Renal pelvis (tissue), 12 donors: ENCODE measurements around the gene GRM1. TPM values are rescaled to one million over a fixed set of nuclear protein-coding genes. Genes with fewer than 3 reads are reported as not detected.

Experiments used
- DNase-seq: peaks from one replicate; pipeline ENCODE4 v3.0.0-alpha.2; 2013
- long read RNA-seq, 16 experiments: transcript quantifications; one replicate each; lab custom pipeline, GENCODE V29; 2026
- polyA plus RNA-seq, 3 donors: library from polyadenylated mRNA; unstranded; fragments of 120-200 nt; gene quantifications; one replicate each; pipeline ENCODE4 v1.2.1, GENCODE V29; 2013; ENCODE audit not compliant: insufficient read length in 3 of 3

GRM1 gene
- under 1 TPM; 0.17 to 0.34 (median 0.27) TPM for polyA plus RNA-seq
- long read RNA-seq, donor 1: 0 reads
- long read RNA-seq, donor 2: 0 reads
- long read RNA-seq, donor 3: 0 reads
- long read RNA-seq, donor 4: 0 reads
- long read RNA-seq, donor 5: 0 reads
- long read RNA-seq, donor 6: 0 reads
- long read RNA-seq, donor 7: 0 reads
- long read RNA-seq, donor 8: 0 reads
- long read RNA-seq, donor 9: 0 reads
- long read RNA-seq, donor 10: 0 reads
- long read RNA-seq, donor 11: 0 reads
- long read RNA-seq, donor 12: 0 reads
- long read RNA-seq, donor 13: 0 reads
- long read RNA-seq, donor 14: 0 reads
- long read RNA-seq, donor 15: 0 reads
- long read RNA-seq, donor 16: 0 reads

- no peak for DNase-seq
These were observed at the start of gene GRM1 for GRCh38 chr6:146028851-146029572. TSS of gene GRM1 (plus strand) at chr6:146029062. CDS start at chr6:146029518, 456 bp downstream.

- DNase-seq: no peak
These were observed 19.5 kb upstream of the GRM1 start for GRCh38 chr6:146009338-146009737.

DNA sequence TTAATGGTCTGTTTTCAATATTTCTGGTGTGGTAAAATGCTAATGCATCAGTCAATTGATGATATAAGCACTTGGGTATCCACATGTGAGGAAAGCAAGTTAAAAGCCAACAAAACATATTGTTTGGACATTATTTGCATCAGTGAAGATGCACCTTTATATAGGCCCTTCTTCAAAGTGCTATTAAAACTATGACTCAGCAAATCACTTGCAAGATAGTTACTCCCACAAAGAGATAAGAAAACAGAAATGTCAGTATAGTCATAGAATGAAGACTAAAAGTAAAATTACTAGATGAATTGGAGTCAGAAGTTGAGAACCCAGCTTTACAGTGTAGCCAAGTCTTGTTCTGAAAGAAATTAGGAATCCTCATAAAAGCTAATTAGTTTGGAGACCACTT lies 14.6 kb upstream of the GRM1 start:
- DNase-seq: no peak

DNA sequence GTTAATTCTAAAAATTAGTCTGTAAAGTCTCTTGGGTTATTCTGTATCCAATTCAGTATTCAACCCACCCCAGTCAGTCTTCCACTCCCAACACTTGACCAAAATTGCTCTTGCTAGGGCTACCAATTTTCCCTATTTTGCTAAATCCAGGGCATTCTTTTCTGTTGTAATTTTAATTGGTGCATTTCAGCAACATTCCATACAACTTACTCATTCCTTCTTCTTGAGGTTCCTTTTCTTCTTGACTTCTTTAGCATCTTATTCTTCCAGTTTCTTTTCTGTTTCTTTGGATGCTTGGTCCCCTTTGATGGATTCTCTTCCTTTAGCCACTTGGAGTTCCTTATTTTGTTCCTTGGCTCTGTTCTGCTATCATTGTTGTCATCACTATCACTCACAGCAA lies 11.2 kb upstream of the GRM1 start:
- no peak for DNase-seq

DNA sequence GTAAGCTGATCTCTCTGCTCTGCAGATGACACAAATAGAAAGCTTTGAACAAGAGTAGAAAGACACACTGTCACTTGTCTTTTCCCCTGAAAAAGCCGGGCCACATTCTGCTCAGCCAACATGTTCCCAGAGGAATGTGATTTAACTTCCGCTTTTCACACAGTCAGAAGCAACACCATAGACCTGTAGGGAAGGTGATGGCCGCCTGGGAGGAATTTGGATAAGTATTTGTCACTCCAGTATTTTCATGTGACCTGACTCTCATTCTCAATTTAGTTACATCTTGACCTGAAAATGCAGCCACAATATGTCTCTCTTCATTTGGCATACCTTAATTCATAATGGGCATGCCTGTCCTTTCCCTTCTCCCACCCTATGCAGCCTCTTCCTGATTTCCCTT lies 2.0 kb upstream of the GRM1 start:
- DNase-seq: no peak

DNA sequence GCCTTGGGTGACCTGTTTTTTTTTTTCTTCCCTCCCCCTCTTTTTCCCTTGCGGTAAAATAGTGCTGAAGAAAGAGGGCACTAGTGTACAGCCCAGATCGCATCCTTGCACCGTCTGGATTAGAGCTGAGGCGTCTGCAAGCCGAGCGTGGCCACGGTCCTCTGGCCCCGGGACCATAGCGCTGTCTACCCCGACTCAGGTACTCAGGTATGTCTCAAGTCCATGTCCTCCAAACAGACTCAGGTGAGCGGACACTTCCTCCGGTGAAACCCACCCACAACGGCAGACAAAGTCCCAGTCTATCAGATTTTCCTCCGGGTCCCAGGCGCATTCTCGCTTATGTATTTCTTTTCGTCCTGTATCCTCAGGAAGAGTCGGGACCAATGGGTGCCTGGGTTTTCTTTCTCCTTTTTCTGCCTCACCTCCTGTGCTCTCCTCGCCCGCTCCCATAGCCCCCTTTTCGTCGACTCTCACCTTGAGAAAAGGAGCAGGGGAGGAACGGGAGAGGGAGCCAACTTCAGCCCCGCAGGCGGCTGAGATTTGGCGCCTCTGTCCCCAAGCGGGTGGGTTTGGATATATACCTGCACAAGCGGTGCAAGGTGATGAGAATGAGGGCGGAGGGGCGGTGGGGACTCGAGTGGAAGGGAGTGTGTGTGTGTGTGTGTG lies 1.1 kb upstream of the GRM1 start:
- no peak for DNase-seq

DNA sequence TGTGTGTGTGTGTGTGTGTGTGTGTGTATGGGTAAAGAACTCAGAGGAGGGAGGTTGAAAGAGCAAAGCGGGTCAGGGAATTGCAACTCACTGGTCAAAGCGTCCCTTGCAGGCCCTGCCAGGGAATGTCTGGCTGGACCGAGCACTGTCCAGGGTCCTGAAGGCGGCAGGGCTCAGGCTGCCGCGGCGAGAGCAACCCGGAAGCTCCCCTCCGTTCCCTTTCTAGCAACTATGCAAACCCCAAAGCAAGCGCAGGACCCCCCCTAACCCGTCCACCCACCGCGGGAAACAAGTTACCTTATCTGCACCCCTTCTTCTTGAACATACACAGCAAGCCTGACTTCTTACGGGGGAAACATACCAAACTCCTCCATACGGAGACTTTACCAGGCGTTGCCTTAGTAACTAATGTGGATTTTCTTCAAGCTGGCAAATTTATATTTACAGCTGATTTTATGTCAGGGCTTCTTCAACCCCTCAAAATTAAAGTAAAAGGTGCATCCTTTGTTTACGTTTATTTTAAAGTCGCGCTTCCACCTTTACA lies 538 bp upstream of the GRM1 start:
- peak; percentile 66 for DNase-seq

DNA sequence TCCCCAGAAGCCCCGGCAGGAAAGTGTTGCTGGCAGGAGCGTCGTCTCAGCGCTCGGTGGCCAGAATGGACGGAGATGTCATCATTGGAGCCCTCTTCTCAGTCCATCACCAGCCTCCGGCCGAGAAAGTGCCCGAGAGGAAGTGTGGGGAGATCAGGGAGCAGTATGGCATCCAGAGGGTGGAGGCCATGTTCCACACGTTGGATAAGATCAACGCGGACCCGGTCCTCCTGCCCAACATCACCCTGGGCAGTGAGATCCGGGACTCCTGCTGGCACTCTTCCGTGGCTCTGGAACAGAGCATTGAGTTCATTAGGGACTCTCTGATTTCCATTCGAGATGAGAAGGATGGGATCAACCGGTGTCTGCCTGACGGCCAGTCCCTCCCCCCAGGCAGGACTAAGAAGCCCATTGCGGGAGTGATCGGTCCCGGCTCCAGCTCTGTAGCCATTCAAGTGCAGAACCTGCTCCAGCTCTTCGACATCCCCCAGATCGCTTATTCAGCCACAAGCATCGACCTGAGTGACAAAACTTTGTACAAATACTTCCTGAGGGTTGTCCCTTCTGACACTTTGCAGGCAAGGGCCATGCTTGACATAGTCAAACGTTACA lies 817 bp downstream of the GRM1 start:
- DNase-seq: no peak

DNA sequence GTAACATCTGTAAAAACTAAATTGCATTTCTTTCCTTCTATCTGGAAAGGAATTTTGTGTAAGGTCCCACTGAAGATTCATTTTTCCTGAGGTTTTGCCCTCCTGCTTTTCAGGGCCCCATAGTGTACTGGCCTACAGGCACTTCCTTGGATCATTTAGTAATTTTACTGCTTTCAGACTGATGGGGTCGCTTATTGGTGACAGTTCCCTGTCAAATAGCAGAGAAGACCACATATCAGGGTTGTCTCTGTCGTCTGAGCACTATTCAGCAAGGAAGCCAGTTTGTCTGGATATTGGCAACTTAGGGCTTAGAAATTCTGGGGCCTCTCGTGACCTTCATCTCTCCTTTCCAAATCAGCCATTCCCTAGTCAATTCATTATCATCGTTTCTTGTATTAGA lies 3.5 kb downstream of the GRM1 start:
- DNase-seq: no peak

GRCh38 chr6:146040360-146040759 lies 11.5 kb downstream of the GRM1 start:
- DNase-seq: no peak

- no peak for DNase-seq
These were observed 12.4 kb downstream of the GRM1 start for GRCh38 chr6:146041282-146041681.

GRCh38 chr6:146047371-146047770 lies 18.5 kb downstream of the GRM1 start:
- DNase-seq: no peak

GRCh38 chr6:146050168-146050567 lies 21.3 kb downstream of the GRM1 start:
- DNase-seq: no peak

- no peak for DNase-seq
These were observed 27.6 kb downstream of the GRM1 start for GRCh38 chr6:146056506-146056905.

DNA sequence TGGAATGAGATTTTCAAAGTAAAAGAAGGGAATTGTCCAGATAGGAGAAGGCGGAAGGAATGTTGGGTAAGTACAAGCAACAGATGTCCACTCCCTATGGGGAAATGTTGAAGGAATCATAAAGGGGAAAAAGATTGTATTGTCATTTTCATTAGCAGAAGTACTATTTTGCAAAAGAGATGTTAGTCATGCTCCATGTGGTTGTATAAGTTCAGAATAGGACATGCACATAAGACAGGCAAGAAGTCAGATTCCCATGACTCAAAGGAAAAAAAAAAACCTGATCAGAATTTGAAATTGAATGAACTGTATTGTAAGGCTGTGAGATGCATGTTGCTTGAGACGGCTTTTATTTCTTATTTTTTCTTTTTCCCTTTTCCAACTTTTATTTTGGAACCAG lies 36.8 kb downstream of the GRM1 start:
- DNase-seq: no peak

DNA sequence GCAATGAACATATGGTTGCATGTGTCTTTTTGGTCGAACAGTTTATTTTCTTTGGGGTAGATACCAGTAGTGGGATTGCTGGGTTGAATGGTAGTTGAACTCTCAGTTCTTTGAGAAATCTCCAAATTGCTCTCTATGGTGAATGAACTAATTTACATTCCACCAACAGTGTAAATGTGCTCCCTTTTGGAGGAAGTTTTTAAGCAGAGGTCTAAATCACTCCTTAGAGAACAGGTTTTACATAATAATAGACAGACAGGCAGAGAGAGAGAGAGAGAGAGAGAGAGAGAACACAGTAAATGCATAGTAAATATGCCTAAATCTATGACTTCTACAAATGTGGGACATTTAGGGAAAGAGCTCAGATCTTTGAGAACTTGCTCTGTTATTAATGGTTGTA lies 37.6 kb downstream of the GRM1 start:
- no peak for DNase-seq

GRCh38 chr6:146071781-146072180 lies 42.9 kb downstream of the GRM1 start:
- peak; percentile 37 for DNase-seq

DNA sequence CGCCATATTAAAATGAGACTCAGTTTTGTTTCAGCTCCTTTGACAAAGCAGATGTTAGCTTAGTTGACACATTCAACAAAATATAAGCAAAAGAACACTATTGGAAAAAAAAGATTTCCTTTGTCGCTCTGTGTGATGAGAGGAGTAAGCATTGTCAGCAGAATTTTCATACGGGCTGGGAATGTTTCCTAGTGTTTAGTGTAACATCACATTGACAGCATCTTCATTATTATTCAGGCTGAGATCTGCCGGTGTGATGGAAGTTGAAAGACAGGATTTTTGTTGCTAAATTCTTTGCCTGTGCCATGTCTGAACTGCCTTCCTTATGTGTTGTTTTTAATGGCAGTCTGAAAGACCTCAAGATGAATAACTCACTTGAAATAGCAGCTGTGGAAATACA lies 49.1 kb downstream of the GRM1 start:
- DNase-seq: no peak

- DNase-seq: no peak
These were observed 58.5 kb downstream of the GRM1 start for GRCh38 chr6:146087386-146087785.

DNA sequence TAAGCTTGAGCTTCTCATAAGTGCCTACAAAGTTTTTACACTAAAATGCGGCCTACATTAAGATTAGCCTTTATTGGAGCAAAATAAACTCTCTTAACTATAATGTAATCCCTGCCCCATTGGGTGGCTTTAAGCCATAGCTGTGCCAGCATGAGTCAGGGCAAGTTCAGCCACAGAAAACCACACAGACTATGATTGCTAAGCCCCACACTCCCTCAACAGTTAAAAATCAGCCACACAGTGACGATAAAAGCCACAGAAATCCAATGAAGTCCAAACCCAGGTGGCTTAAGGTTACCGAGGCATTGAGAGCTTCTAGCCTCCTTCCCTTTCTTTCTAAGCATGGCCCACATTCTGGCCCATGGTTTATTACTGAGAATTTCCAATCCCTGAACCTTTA lies 61.6 kb downstream of the GRM1 start:
- DNase-seq: no peak

- DNase-seq: no peak
These were observed 64.3 kb downstream of the GRM1 start for GRCh38 chr6:146092961-146093686.

- DNase-seq: no peak
These were observed 66.6 kb downstream of the GRM1 start for GRCh38 chr6:146095481-146095880.
